GM10266 (cell line): Measurements from ENCODE around the gene PSMD2.

Source experiments
- DNase-seq: peaks from one replicate; pipeline ENCODE4 v3.0.0; 2012; ENCODE audit errors: extremely low spot score
- CTCF ChIP-seq: IDR thresholded peaks from 2 replicates; pipeline ENCODE4 v1.5.1; 2012; ENCODE audit warnings: mild to moderate bottlenecking, low read depth; ENCODE audit not compliant: control insufficient read depth, insufficient read depth; ENCODE audit errors: missing control alignments

Gene PSMD2

GRCh38 chr3:184289426-184289938 lies 9.6 kb upstream of the PSMD2 start:
- TF ChIP-seq CTCF: peak; percentile 60
- peak; percentile 87 for DNase-seq

GRCh38 chr3:184290331-184290730 lies 8.7 kb upstream of the PSMD2 start:
- no peak for TF ChIP-seq CTCF
- DNase-seq: no peak

GRCh38 chr3:184291044-184291737 lies 7.8 kb upstream of the PSMD2 start:
- TF ChIP-seq CTCF: no peak
- no peak for DNase-seq

- no peak for DNase-seq
- TF ChIP-seq CTCF: no peak
Observed at GRCh38 chr3:184291738-184292445, 7.1 kb upstream of the PSMD2 start.

GRCh38 chr3:184295771-184296170 lies 3.3 kb upstream of the PSMD2 start:
- no peak for TF ChIP-seq CTCF
- DNase-seq: no peak

GRCh38 chr3:184296616-184297015 lies 2.4 kb upstream of the PSMD2 start:
- DNase-seq: no peak
- no peak for TF ChIP-seq CTCF
